EH (cell line): Measurements from ENCODE around the gene NOX1.
A peak's percentile ranks its signal among the peaks of the same experiment; 100 is the strongest.

Experiments used
- DNase-seq: peaks from one replicate; pipeline ENCODE4 v3.0.0-alpha.2; 2015; ENCODE audit warnings: low read depth

Gene NOX1

DNA sequence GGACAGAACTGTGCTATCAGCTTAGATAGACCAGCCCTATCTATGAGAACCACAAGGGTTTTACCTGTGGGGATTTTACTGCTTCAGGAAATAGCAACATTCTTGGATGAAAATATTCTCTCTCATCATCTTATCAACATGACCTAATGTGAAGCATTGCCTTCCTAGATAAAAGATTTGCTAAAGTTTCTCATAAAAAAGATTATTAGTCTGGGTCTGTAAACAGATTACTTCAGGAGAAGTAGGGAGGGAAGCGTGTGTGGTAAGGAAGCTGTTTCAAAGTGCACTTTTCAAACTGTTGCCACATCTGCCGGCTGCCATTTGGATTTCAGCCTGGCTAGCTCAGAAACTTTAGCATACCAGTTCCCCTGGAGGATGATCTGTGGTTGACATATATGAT lies at the start of gene NOX1:
TSS of gene NOX1 (minus strand) at position 35 of the 400 bp plus-strand sequence. CDS start 220 bp downstream, outside the sequence.
- no peak for DNase-seq

DNA sequence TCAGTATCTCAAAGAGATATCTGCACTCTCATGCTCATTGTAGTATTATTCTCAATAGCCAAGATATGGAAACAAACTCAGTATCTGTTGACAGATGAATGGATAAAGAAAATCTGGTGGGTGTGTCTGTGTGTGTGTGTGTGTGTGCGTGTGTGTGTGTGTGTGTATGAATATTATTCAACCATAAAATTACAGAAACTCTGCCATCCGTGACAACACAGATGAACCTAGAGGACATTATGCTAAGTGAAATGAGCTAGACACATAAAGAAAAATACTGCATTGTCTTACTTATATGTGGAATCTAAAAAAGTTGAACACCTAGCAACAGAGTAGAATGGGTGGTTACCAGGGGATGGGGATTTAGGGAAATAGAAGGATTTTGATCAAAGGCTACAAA lies 41.4 kb upstream of the NOX1 start:
- DNase-seq = no peak

DNA sequence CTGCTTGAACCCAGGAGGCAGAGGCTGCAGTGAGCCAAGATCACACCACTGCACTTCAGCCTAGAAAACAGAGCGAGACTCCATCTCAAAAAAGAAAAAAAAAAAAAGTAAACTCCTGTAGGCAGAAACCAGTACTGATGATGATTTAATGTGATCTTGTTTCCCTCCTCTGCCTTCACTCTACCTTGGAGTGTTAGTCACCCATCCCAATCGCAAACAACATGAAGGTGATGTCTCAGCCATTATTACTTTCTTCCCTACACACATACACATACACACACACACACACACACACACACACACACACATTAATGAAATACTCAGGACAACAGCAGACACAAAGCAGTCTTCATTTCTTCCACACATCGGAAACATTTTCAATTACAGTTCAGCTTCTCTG lies 39.0 kb upstream of the NOX1 start:
- no peak for DNase-seq

DNA sequence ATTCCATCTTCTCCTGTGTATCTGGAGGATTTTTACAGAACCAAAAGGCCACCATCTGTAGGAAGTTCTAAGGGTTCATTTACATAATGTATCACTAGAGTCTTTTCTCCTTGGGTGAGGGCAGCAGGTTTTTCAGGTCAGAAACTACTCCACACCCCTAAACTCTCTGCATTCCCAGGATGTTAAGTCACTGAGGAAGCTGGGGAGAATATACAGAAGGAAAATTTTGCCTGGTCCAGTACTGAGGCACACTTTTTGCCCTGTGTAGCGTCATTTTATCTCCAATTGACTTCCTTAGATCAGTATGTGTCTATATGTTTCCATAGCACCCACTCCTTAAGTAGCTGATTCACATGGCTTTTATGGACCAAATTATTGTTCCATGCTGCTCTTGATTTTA lies 37.6 kb upstream of the NOX1 start:
- DNase-seq = peak; percentile 11

DNA sequence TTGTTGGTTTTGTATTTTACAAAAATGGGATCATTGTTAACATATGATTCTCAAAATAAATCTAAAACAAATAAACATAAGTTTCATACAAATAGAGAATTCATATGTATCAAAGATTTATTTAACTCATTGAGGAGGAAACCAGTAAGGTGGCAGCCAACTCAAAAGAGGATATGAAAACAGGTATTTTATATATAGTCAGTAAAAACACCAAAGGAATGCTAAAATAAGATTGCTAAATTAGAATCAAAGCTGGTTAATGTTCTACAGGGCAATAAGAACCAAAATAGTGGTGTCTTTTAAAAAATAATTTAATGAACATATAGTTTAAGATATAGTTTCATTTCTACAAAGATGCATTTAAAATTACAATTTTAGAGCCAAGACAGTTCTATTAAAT lies 31.5 kb upstream of the NOX1 start:
- DNase-seq = no peak

DNA sequence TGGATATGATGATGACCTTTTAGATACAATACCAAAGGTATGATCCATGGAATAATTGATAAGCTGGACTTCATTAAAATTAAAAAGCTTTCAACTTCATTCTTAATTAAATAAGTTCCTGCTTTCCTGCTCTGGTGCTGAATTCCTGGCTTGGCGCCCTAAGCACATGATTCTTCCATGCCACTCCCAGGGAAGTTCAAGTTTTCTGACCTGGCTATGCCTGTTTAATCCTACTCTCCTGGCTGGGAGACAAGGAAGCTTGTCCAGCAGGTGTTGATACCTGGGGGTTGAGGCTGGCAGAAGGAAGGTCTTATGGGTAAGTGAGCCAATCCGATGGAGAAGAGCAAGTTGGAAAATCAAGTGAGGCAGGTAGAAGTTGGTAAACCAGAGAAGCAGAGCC lies 30.3 kb upstream of the NOX1 start:
- no peak for DNase-seq

DNA sequence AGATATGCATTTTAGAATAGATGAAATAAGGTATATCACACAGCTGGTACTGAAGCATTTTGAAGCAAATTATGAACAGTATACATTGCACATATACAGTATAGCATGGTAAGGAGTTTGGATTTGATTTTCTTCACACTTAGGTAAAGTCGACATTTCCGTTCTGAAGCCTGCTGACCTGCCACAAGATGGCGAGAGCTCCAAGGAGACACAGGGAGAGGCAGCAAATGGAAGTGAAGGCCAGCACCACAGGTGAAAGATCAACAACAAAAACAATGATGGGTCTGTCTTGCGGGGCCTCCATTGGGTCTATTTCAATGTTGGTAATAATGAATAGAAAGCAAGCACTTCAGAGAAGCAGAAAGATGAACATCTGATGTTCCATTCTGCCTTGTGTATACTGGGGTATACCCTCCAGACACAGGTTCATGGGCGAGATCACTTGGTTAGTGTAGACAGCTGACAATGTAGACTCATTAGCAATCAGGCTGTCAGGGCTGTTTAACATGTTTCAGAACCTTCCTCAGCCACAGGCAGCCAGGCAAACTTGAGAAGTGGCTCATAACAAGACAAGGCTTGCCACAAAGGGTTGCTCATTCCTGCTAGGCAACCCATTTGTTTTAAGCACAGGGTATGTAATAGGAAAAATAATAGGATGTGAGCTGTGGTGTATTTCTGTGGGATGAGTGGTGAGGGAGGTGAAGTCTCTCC lies 21.4 kb upstream of the NOX1 start:
- DNase-seq = peak; percentile 43

DNA sequence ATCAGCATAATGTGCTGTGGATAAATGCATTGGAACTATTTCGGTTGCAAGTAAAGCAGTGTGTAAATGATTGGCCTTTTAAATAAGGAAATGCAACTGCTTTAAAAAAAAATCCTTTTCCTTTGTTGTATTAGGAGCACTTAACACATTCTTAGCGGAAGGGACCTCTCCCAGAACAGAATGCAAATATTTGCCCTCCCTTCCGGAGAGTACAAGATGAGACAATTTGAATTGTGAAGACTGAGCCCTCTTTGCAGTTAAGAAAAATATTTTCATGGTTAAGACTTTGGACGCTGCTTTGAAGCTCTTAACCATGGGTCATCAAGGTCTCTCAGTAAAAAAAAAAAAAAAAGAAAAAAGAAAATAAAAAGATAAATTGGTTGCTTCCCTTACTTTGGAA lies 9.5 kb upstream of the NOX1 start:
- no peak for DNase-seq

DNA sequence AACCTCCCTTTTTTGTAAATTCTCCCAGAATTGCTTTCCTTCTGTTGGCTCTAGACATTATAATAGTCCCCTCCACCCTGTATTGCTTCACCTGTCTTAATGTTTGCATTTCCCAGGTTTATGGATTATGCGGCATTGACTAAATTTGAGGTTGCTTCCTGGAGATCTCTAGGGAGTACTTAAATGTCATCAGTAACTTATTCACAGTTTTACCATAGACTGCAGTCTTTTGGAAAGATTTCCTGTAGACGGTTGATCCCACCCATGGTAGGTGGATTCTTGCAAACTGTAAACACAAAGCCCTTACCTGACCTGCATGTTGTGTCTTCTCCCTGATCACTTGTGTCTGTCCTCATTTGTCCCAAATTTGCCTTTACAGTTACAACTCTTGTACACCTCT lies 6.2 kb upstream of the NOX1 start:
- DNase-seq = no peak

DNA sequence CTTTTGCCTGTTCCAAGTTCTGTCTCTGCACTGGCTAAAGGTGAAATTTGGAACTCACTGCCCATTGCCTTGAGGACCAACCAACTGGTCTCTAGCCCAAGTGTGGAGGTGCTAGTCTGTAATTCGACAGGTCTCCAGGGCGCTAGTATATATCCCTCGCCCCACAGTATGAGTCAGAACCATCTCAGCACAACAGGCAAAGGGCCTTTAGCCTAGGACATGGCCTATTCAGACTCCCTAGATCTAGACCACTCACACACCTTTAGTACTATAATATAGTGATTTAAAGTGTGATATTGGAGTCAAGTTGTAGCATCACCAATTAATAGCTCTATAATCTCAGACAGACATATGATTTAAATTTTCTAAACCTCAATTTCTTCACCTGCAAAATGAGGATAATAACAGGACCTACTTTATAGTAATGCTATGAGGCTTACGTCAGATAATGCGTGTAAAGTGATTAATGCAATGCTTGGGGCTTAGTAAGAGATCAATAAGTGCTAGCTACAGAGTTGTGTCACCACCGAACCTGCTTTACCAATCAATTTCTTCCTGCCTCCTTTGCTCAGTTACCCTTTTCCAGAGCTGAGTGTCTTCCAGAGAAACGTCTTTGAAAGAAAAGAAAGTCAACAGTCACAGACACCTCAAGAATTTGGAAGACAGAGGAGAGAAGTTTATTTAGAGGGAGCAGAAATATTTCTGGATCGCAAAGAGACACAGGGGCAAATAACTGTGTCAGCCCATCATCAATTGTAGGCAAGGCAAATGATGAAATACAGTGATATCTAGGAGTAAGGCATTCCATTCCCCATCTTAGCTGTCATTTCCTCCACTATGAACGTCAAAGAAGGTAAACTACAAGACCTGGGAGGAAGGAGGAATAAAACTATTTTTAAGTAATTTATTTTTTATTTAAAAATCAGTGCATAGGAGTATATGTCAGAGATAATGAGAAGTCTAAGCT lies 2.3 kb downstream of the NOX1 start:
- DNase-seq = peak; percentile 26

DNA sequence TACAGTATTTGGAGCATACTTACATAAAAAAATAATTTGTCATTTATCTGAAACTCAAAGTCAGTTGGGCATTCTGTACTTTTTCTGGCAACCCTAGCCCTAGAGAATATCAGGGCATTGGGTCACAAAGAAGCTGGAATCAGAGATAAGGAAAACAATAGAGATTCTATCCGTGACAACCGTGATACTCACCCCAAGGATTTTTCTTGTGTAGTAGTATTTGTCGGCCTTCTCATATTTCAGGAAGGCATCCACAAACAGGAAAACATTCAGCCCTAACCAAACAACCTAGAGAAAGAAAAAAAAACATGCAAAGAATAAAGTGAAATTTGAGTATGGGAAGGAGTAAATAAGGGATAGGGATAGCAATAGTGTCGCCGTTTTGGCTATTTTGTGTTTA lies 3.6 kb downstream of the NOX1 start:
- DNase-seq = no peak

DNA sequence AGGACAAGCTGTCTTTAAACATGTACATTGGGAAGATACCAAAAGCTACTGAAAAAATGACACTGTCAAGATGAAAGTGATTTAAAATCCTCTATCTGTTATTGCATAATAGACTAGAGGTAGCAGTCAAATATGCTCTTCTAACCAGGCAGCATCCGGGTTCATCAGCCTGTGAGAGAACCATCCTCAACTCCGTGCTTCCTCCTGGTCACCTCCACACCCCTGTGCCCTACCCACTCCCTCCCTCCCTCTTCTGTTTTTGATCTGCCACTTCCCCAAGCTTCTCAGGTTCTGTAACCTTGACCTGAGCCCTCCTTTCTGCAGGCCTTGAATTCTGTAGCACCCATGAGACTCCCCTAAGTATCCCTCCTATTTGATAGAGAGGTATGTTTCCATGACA lies 5.9 kb downstream of the NOX1 start:
- no peak for DNase-seq

DNA sequence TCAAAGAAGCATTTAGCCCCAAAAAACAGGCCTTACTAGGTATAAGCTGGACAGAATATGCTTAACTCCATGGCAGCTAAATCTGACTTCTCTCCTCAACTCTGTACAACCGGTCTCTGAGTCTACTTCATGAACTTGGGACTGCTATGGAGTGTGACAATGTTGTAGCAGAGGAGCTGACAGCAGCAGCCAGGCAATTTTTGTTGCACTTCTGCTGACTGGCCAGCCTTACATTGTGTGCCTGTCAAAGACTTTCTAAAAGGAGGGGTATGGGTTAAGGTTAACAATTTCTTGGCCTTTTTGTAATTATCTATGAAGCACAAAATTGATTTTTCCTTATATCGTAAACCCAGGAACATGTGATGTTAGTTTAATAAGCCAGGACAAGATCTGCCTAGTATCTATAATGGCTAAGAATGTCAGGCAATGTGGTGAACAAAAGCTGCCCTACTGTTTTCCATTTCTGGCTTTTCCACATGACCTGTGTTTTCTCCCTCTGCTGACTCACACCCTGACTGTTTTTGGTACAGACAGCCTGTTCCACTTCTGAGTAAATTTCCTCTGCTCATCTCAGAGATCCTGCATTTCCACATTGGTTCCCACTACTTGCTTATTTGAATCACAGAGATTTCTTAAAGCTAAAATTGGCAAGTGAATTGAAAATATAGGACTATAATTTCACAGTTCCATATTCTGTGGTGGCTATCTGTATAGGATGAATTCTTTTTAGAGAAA lies 9.3 kb downstream of the NOX1 start:
- peak; percentile 24 for DNase-seq

DNA sequence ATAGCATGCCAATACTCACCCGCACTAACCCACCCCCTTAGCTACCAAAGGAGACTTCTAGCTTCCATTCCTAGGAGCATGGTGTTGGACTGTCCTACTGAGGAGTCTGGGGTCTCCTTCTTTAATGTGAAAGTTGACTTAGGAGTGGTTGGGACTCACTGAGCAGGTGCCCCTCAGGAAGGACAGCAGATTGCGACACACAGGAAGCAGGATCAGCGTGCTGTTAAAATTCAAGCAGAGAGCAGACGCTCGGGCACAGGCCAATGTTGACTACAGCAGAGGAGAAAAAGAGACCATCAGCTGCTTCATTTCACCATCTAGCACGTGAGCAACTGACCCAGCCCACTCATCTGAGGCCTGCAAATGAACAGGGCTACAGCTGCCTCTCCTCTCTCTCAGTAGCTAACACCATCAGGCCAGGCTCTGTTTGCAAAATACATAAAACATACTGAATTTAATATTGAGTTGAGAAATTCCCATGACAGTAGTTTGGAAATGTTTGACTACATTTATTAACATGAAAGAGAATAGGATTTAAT lies 10.8 kb downstream of the NOX1 start:
- no peak for DNase-seq

DNA sequence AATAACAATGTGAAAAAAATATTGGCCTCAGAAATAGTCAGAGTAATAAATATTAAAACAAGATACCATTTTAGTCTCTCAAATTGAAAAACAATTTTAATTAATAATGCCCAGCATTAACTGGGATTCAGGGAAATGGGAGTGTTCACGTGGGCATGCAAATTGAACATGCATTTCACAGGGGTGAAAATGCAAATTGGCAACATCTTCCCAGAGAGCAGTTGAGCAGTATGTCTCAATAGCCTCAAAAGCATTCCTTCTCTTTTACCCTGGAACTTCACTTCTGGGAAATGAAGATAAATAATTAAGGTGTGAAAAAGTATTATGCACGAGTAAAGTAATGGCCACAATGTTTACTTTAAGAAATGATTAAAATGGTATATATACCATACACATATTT lies 21.3 kb downstream of the NOX1 start:
- DNase-seq = no peak

DNA sequence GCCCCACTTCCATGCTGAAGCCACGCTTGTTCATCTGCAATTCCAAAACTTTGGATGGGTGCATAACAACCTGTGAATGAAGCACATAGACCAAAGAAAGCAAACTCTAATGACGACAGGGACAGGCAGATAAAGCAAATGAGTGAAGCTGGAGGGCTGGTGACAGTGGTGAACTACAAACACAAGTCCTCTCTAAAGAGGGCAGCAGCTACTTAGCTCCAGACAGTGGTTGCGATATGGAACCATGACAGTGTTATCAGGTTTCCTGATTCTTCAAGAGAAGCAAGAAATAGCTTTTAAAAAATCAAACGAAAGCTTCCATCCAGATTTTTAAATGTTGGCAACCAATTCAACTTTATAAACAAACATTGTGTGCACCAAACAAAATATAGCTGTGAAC lies 23.8 kb downstream of the NOX1 start:
- no peak for DNase-seq

DNA sequence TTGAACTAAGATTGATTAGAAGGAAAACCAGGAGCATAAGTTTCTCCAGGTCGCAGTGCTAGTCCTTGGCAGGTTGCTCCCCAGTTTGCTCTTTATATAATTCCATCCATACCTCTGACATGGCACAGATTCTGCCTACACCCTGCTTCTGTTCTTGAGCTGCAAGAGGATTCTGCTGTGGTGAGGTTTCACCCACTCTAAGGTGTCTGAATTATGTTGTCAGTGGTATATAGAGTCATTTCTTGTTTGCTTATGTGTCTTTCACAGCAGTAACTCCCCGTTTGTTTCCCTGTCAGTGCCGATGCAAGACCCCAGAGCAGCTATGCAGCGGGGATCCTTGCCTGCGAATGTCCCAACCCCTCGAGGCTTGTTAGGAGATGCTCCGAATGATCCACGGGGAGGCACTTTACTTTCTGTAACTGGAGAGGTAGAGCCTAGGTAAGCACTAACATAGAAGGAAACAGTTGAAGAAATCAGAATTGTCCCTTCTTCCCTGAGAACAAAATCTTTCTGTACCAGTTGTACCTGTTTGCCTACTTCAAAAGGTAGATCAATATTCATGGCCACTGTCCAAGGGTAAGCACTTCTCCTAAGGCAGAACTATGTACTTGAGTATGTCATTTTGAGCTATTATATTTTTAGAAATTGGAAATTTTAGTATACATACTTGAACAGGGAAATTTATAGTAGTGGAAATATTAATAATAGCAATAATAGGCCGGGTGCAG lies 42.8 kb downstream of the NOX1 start:
- DNase-seq = no peak

DNA sequence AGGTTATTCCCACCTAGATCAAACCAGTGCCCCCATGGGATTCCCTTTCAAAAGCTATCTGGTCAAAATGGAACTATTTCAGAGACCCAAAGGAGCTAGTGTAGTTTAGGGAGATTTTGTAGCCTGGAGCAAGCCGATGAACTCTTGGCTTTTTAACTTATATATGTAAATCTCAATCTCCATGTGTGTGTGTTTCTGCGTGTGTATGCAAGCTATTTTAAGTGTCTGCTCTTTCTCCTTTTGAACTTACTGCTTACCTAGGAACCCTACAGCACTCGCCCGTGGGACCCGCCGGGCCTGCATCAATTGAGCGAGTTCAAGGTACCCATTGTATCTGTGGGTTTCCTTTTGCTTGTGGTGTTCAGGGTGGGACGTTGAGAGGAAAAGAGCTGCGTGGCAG lies 43.6 kb downstream of the NOX1 start:
- no peak for DNase-seq

DNA sequence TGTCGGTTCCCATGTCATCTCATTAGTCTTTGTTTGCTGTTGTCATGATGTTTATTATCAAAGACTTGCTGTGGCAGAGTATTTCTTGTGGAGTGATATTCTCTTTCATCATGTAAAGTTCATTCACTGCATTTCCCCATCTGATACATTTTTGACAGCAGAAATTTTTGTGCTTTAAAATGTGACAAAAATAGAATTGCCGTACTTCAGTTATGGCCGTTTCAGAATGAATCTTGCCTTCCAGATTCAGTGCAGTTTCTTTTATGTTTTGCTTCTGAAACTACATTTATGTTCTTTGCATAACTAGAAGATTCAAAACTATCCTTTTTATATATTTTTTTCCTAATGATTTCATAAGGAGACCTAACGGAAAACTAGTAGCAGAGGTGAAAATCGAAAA lies 44.0 kb downstream of the NOX1 start:
- no peak for DNase-seq

DNA sequence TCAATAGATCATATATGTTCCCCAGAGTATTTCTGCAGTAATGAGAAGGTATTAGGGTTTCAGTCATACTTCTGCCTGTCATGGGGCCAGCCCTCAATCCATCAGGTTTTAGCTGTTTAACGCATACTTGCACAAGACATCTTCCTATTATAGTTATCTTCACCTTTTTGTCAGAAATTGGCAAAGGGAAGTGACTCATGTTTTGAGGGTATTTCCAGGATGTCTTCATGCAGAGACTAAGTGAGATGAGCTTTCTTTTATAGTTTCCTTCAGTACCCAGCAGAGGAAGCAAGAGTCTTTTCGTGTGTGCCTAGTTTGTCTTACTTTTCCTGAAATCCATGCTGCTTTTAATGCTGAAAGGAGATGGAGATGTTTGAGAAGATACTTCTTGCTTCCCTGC lies 44.4 kb downstream of the NOX1 start:
- DNase-seq = peak; percentile 22

DNA sequence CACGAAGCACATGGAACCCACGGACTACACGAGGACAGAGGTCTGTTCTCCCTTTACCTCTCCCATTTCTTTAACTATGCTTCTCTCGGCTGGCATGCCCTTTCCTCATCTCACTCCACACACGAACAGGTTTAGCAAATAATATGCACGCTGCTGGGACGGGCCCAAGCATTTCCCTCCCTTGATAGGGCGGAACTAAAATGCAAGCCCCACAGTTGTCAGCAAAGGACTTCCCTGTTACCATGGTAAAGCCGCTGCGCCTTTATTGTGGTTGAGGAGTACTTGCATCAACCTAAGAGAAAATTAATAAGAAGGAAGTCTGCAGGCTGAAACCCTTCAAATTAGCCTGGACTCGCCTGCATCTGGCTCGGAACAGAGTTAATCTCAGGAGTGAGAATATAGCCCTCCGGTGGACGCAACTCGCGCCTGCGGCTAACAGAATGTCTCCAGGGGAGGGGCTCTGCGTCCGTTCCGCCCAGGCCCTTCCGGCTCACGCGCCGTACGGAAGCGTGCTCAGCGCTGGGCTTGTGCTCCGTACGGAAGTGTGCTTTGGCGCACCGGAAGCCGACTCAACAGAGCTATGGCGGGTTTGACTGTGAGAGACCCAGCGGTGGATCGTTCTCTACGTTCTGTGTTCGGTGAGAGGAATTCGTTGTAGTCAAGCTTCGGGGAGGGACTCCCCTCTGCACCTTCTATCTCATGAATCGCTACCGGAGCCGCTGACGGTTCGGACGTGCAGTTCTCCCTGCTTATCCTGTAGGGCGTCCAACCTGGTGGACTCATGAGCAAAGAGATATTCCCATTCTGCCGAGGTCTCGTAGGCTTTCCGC lies 54.1 kb downstream of the NOX1 start, which contains the start of gene CSTF2:
TSS of gene CSTF2 (plus strand) at position 555 of the 830 bp plus-strand sequence. CDS start at position 581, 26 bp downstream.
- peak; percentile 82 for DNase-seq
